Ishikawa (cell line): ENCODE results near the gene IL4R.

ENCODE experiments used
- CEBPB ChIP-seq: IDR thresholded peaks from 2 replicates; pipeline ENCODE4 v1.6.1; 2012
- CREB1 ChIP-seq: IDR thresholded peaks from 2 replicates; pipeline ENCODE4 v1.6.1; 2012; ENCODE audit warnings: low read depth
- EGR1 ChIP-seq: IDR thresholded peaks from 2 replicates; pipeline ENCODE4 v1.6.1; 2012
- EP300 ChIP-seq: IDR thresholded peaks from 2 replicates; pipeline ENCODE4 v1.6.1; 2012; ENCODE audit warnings: borderline replicate concordance
- FOXM1 ChIP-seq: IDR thresholded peaks from 2 replicates; pipeline ENCODE4 v1.6.1; 2012; ENCODE audit warnings: low read depth, borderline replicate concordance
- MAX ChIP-seq: IDR thresholded peaks from 2 replicates; pipeline ENCODE4 v1.6.1; 2012
- NFIC ChIP-seq: IDR thresholded peaks from 2 replicates; pipeline ENCODE4 v1.6.1; 2012
- RAD21 ChIP-seq: IDR thresholded peaks from 2 replicates; pipeline ENCODE4 v1.6.1; 2012; ENCODE audit warnings: low read depth
- REST ChIP-seq: IDR thresholded peaks from 2 replicates; pipeline ENCODE4 v1.6.1; 2012; ENCODE audit warnings: low read depth, mild to moderate bottlenecking
- TAF1 ChIP-seq: IDR thresholded peaks from 2 replicates; pipeline ENCODE4 v1.6.1; 2012; ENCODE audit warnings: low read depth, mild to moderate bottlenecking
- TCF12 ChIP-seq: IDR thresholded peaks from 2 replicates; pipeline ENCODE4 v1.6.1; 2012; ENCODE audit warnings: low read depth
- TEAD4 ChIP-seq: IDR thresholded peaks from 2 replicates; pipeline ENCODE4 v1.6.1; 2012
- USF1 ChIP-seq: IDR thresholded peaks from 2 replicates; pipeline ENCODE4 v1.6.1; 2012
- YY1 ChIP-seq: IDR thresholded peaks from 2 replicates; pipeline ENCODE4 v1.6.1; 2012; ENCODE audit warnings: low read depth
- ZBTB7A ChIP-seq: IDR thresholded peaks from 2 replicates; pipeline ENCODE4 v1.6.1; 2012; ENCODE audit warnings: low read depth

The IL4R gene

GRCh38 chr16:27365142-27366089 is 51.6 kb downstream of the IL4R start:
- TF ChIP-seq TCF12 (no peak), YY1 (no peak), MAX (no peak), EP300 (no peak), ZBTB7A (no peak), EGR1 (no peak), USF1 (no peak), CREB1 (no peak), REST (no peak), NFIC (no peak), CEBPB (no peak), TEAD4 (no peak), FOXM1 (no peak)

GRCh38 chr16:27366687-27367460 is 53.1 kb downstream of the IL4R start:
- no peak for TF ChIP-seq TAF1
- TF ChIP-seq YY1: no peak
- no peak for TF ChIP-seq CREB1
- TF ChIP-seq CEBPB: no peak
- no peak for TF ChIP-seq USF1
- no peak for TF ChIP-seq REST
- TF ChIP-seq FOXM1: no peak
- TF ChIP-seq RAD21: no peak
- no peak for TF ChIP-seq EP300
- TF ChIP-seq ZBTB7A: no peak
- no peak for TF ChIP-seq MAX
- TF ChIP-seq TCF12: no peak
- no peak for TF ChIP-seq TEAD4
- no peak for TF ChIP-seq NFIC

DNA sequence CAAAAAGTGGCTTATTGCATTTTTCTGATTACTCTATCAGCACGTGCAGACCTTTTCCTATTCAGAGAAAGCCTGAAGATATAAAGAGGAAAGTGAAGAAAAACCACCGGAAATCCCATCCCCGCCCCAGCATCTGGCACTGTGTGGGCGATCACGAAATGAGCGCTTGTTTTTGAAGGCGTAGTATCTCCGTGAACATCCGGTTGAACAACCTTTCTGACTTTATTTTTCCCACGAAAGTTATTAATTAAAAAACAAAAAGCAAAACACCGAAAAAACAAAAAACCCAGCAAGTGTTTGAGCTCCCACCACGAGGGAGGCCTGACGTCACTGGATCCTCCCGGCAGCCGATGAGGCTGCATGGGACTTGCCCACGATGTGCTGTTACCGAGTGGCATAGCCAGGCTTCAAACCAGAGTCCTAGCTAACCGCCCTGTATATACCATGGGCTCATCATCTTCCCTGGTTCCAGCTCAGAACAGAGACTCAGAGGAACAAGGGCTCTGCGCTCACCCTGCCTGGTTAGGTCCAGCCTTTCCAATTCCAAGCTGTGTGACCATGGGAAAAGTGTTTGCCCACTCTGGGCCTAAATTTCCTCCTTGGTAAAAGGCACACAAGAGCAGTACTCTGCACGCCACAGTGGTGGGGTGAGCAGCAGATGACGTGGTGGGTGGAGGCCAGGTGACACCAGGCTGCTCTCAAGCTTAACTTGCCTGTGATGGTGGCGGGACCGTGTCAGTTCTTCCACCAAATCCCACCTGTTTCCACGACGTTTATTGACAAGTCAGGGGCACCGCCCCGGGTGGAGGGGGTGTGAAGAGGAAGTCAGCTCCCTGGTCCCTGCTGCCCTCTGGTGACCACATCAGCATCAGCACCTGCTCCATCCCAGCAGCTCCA is 53.9 kb downstream of the IL4R start:
- peak; percentile 95 for TF ChIP-seq RAD21
- TF ChIP-seq TCF12: 0 out of 2 replicates have a peak, but pooled peaks have one; percentile 17
- no peak for TF ChIP-seq FOXM1
- peak; percentile 52; the same call in 1 of the 2 replicates for TF ChIP-seq MAX

DNA sequence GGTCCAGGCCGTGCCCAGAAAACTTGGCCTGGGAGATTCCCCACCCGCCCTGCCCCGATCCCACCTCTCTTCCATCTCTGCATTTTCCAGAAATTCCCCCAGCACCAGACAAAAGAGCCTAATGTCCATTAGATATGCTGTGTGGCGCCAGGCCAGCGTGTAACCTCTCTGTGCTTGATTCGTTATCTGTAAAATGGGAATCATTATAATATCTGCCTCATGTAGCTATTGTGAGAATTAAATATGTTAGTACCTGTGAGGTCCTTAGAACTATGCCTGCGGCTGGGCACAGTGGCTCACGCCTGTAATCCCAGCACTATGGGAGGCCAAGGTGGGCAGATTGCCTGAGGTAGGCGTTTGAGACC is 54.6 kb downstream of the IL4R start:
- TF ChIP-seq TCF12: 0 out of 2 replicates have a peak, but pooled peaks have one; percentile 6
- TF ChIP-seq FOXM1: no peak

DNA sequence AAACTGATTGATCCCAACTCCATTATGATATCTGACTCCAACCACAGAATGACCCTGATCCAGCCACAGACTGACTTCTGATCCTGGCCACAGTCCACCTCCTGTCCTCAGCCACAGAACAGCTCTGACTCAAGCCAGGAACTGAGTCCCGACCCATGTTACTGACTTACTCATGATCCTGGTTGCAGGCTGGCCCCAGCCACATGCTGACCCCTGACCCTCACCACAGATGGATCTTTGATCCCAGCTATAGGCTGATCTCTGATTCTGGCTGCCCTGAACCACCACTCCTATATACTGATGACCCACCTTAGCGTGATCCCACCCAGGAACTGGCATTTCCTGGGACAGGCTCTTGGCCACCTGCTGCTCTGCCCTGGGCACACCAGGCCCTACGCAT is 56.0 kb downstream of the IL4R start:
- TF ChIP-seq TCF12: no peak
